ENCODE data around the gene PHF19. TPM values are rescaled to one million over a fixed set of nuclear protein-coding genes. Genes with fewer than 3 reads are reported as not detected.

Gene PHF19
- total RNA-seq, 1 experiment from 2014 or later: 66.8 TPM

GRCh38 chr9:120891884-120892747 is 15.1 kb upstream of the PHF19 start:
- Mint-ChIP-seq H3K4me3 (no peak overlapping the region), H3K9me3 (no peaks in the 10 kb centered on the region), H3K4me1 (peaks cover 12 to 23% of the 10 kb centered on the region in 2 experiments), H3K27ac (no peak overlapping the region; a peak in 1 of 7 replicates), H3K27me3 (ENCODE audit: low read depth) (peaks cover 15% of the 10 kb centered on the region), H3K36me3 (ENCODE audit: insufficient read depth in 1 of 3, low read depth in 3 of 3) (no peaks in the 10 kb centered on the region)
- Histone ChIP-seq H4K20me1 (ENCODE audit: control insufficient read depth, insufficient read depth, insufficient read length) (no peaks in the 10 kb centered on the region), H2BK5ac (ENCODE audit: insufficient read length, low read length) (no peak overlapping the region), H4K91ac (ENCODE audit: insufficient read length, low read depth, low read length) (no peak overlapping the region), H3K27me3 (ENCODE audit: insufficient read depth, low read length) (no peaks in the 10 kb centered on the region), H4K8ac (replicated peaks; ENCODE audit: insufficient read length, low read depth, low read length) (no peak overlapping the region), H2BK15ac (ENCODE audit: low read depth, low read length) (no peak overlapping the region), H2BK20ac (ENCODE audit: low read depth, low read length, poor library complexity, severe bottlenecking) (no peak overlapping the region), H3K27ac (ENCODE audit: insufficient read length, low read depth, low read length) (no peak overlapping the region), H3K4me1 (ENCODE audit: insufficient read depth, low read length) (no peaks in the 10 kb centered on the region; the same call in 1 of the 2 replicates), H3K14ac (ENCODE audit: insufficient read depth, low read length) (no peak overlapping the region), H3K18ac (ENCODE audit: insufficient read length, low read depth, low read length) (no peak overlapping the region), H3K56ac (ENCODE audit: insufficient read length, low read depth, low read length) (no peak overlapping the region), H4K5ac (ENCODE audit: insufficient read length, low read depth, low read length) (no peak overlapping the region), H2BK120ac (ENCODE audit: low read depth, low read length, poor library complexity, severe bottlenecking) (no peak overlapping the region), H3K23me2 (ENCODE audit: insufficient read length, low read depth, low read length, poor library complexity, severe bottlenecking) (no peaks in the 10 kb centered on the region), H3K4ac (ENCODE audit: low read depth, low read length) (no peak overlapping the region), H3K79me1 (ENCODE audit: insufficient read depth, low read depth, low read length, poor library complexity, severe bottlenecking) (no peaks in the 10 kb centered on the region), H3K9me3 (ENCODE audit: control insufficient read depth, low read depth, low read length) (no peaks in the 10 kb centered on the region), H3K4me2 (ENCODE audit: insufficient read depth, insufficient read length, low read length) (no peak overlapping the region), H3K79me2 (ENCODE audit: insufficient read depth, low read length) (no peaks in the 10 kb centered on the region), H2AK5ac (ENCODE audit: insufficient read length, low read length) (no peak overlapping the region), H3T11ph (ENCODE audit: low read length) (no peak overlapping the region), H2AFZ (ENCODE audit: low read length) (no peak overlapping the region), H3K9ac (ENCODE audit: extremely low read depth, insufficient read length, low read length) (no peak overlapping the region), H2BK12ac (ENCODE audit: insufficient read length, low read depth, low read length) (no peak overlapping the region), H3K23ac (ENCODE audit: insufficient read length, low read depth, low read length) (no peak overlapping the region)
- WGBS (ENCODE audit: extremely low coverage, insufficient read length, low lambda C conversion rate): no CpG with 5 or more reads among the region's 15 CpGs
- TF ChIP-seq CTCF (conservative IDR thresholded peaks at IDR 0.05): no peak
- no peak for DNase-seq

Measured in H9 (cell line).